PC-3 (cell line): ENCODE data around the gene PRSS27.

Source experiments
- CTCF ChIP-seq: fragments of 300-600 bp; sonication (generic); conservative IDR thresholded peaks from 2 replicates; pipeline ENCODE4 v1.5.1; 2017; ENCODE audit warnings: antibody characterized with exemption, low read depth, mild to moderate bottlenecking, low read length
- EZH2 ChIP-seq: fragments of 300-600 bp; sonication (generic); IDR thresholded peaks from one replicate; pipeline ENCODE4 v1.6.1; 2017; ENCODE audit warnings: antibody characterized with exemption, mild to moderate bottlenecking, low read length; ENCODE audit not compliant: unreplicated experiment
- EZH2phosphoT487 ChIP-seq: fragments of 300-600 bp; sonication (generic); IDR thresholded peaks from 2 replicates; pipeline ENCODE4 v1.6.1; 2018; ENCODE audit warnings: mild to moderate bottlenecking, antibody characterized with exemption, low read length, borderline replicate concordance

- TF ChIP-seq CTCF (no peak), EZH2 (no peak), EZH2phosphoT487 (no peak)
Measured at GRCh38 chr16:2687531-2688308, 32.3 kb downstream of the PRSS27 start.
